ENCODE results near the gene ASXL1. TPM values are rescaled to one million over a fixed set of nuclear protein-coding genes. Genes with fewer than 3 reads are reported as not detected.

ASXL1 gene
- total and polyA plus RNA-seq, 9 of the 15 experiments (the other 6 are each of a cell fraction or from before 2014, with no cell fraction given), result 6.5 to 65.3 (median 32.3) TPM

DNA sequence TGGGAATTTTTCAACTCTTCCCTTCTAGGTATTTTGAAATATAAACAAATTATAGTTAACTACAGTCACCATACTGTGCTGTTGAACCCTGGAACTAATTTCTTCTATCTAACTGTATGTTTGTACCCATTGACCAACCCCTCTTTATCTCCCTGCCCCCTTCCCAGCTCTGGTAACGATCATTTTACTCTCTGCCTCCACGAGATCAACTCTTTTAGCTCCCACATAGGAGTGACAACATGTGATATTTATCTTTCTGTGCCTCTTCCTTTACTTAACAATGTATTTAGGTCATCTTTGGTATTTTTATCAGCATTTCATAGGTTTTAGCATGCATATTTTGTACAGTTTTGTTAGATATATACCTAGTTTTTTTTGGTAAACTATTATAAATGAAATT lies 45.9 kb downstream of the ASXL1 start (continued):
- TF ChIP-seq JUND (IDR thresholded peaks at IDR 0.05; ENCODE audit: borderline replicate concordance, low read depth, low read length), result peak; percentile 60; the same call in 1 of the 2 replicates
- no peak for TF ChIP-seq JUND (tag; IDR thresholded peaks at IDR 0.05; ENCODE audit: borderline replicate concordance, low read depth, low read length)
- no peak for TF ChIP-seq E2F4 (CRISPR knock-in tag; IDR thresholded peaks at IDR 0.05; ENCODE audit: low read depth)
- TF ChIP-seq NELFE (IDR thresholded peaks at IDR 0.05; ENCODE audit: insufficient read depth, insufficient read length), result no peak
- peak; percentile 25 for TF ChIP-seq BRD9 (IDR thresholded peaks at IDR 0.05; ENCODE audit: low read depth, partially characterized antibody)
- TF ChIP-seq, protein P1, sequence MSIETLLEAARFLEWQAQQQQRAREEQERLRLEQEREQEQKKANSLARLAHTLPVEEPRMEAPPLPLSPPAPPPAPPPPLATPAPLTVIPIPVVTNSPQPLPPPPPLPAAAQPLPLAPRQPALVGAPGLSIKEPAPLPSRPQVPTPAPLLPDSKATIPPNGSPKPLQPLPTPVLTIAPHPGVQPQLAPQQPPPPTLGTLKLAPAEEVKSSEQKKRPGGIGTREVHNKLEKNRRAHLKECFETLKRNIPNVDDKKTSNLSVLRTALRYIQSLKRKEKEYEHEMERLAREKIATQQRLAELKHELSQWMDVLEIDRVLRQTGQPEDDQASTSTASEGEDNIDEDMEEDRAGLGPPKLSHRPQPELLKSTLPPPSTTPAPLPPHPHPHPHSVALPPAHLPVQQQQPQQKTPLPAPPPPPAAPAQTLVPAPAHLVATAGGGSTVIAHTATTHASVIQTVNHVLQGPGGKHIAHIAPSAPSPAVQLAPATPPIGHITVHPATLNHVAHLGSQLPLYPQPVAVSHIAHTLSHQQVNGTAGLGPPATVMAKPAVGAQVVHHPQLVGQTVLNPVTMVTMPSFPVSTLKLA (conservative IDR thresholded peaks at IDR 0.05), result 0 out of 4 replicates have a peak, but pooled peaks of 1 of the 2 experiments have one; percentile 34
- TF ChIP-seq HMBOX1 (IDR thresholded peaks at IDR 0.05), result peak; percentile 89
- TF ChIP-seq, protein P2, sequence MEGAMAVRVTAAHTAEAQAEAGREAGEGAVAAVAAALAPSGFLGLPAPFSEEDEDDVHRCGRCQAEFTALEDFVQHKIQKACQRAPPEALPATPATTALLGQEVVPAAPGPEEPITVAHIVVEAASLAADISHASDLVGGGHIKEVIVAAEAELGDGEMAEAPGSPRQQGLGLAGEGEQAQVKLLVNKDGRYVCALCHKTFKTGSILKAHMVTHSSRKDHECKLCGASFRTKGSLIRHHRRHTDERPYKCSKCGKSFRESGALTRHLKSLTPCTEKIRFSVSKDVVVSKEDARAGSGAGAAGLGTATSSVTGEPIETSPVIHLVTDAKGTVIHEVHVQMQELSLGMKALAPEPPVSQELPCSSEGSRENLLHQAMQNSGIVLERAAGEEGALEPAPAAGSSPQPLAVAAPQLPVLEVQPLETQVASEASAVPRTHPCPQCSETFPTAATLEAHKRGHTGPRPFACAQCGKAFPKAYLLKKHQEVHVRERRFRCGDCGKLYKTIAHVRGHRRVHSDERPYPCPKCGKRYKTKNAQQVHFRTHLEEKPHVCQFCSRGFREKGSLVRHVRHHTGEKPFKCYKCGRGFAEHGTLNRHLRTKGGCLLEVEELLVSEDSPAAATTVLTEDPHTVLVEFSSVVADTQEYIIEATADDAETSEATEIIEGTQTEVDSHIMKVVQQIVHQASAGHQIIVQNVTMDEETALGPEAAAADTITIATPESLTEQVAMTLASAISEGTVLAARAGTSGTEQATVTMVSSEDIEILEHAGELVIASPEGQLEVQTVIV (CRISPR knock-in tag; IDR thresholded peaks at IDR 0.05; ENCODE audit: borderline replicate concordance), result no peak
- no peak for TF ChIP-seq CXXC5 (CRISPR knock-in tag; IDR thresholded peaks at IDR 0.05)
- TF ChIP-seq RNF2 (IDR thresholded peaks at IDR 0.05), result 0 out of 2 replicates have a peak, but pooled peaks have one; percentile 19
- no peak for TF ChIP-seq RBM39 (optimal IDR thresholded peaks at IDR 0.05; ENCODE audit: low read depth, low read length)
- no peak; the same call in 1 of the 2 replicates for TF ChIP-seq ZBTB2 (IDR thresholded peaks at IDR 0.05)
- no peak for TF ChIP-seq HNRNPL (IDR thresholded peaks at IDR 0.05; ENCODE audit: low read depth, low read length)
- TF ChIP-seq TBL1XR1 (IDR thresholded peaks at IDR 0.05; ENCODE audit: low read length in 2 of 2), result peak in 1 of 2 experiments; percentile 31; a peak in 1 of 4 replicates
